Transverse colon (tissue), 4 donors: ENCODE measurements around the gene KLRK1. TPM values are rescaled to one million over a fixed set of nuclear protein-coding genes. Genes with fewer than 3 reads are reported as not detected.
"Not testable (repeated sequence)": the region's sequence is repeated elsewhere in the genome, so short reads cannot be mapped to it uniquely, and the experiment has no call there.

ENCODE experiments used
- DNase-seq: peaks from one replicate; pipeline ENCODE4 v3.0.0-alpha.2; 2019
- H3K27ac ChIP-seq, 4 donors: fragments of 200-600 bp; sonication (generic); 2 replicates each; pipeline ENCODE4 v1.5.1; 2016 to 2018; ENCODE audit warnings: inconsistent platforms in 4 of 4
- H3K27me3 ChIP-seq: fragments of 200-600 bp; sonication (generic); 2 replicates; pipeline ENCODE4 v1.5.1; 2017; ENCODE audit warnings: inconsistent platforms
- H3K36me3 ChIP-seq, 4 donors: fragments of 200-600 bp; sonication (generic); 2 replicates each; pipeline ENCODE4 v1.5.1; 2017 to 2019; ENCODE audit warnings: inconsistent platforms in 4 of 4
- H3K4me1 ChIP-seq, 4 donors: fragments of 200-600 bp; sonication (generic); 2 replicates each; pipeline ENCODE4 v1.5.1; 2017 to 2020; ENCODE audit warnings: inconsistent platforms in 4 of 4
- H3K4me3 ChIP-seq, 4 donors: fragments of 200-600 bp; sonication (generic); 1 replicate in 1 of 4; 2 replicates in 3 of 4; pipeline versions ENCODE4 v1.5.1 to v1.6.1; 2017 to 2019; ENCODE audit warnings: inconsistent platforms in 4 of 4
- H3K9me3 ChIP-seq, 2 donors: fragments of 200-600 bp; sonication (generic); 2 replicates each; pipeline ENCODE4 v1.5.1; 2017 to 2019; ENCODE audit warnings: inconsistent platforms in 2 of 2
- CTCF ChIP-seq, 5 experiments: fragments of 200-600 bp in 3 of 5; fragments of 450-650 bp in 2 of 5; sonication (generic) in 3 of 5; IDR thresholded peaks; 1 replicate in 2 of 5; 2 replicates in 3 of 5; pipeline ENCODE4 v1.5.1; 2016 to 2017; ENCODE audit warnings: antibody characterized with exemption in 5 of 5, inconsistent platforms in 3 of 5, mild to moderate bottlenecking in 2 of 5, moderate library complexity in 1 of 5
- EP300 ChIP-seq: sonication (generic); formaldehyde crosslinking; IDR thresholded peaks from one replicate; pipeline ENCODE4 v1.6.1; 2017; ENCODE audit warnings: antibody characterized with exemption, low read depth
- POLR2A ChIP-seq: fragments of 450-650 bp; IDR thresholded peaks from one replicate; pipeline ENCODE4 v1.6.1; 2016; ENCODE audit warnings: antibody characterized with exemption, mild to moderate bottlenecking, moderate library complexity
- POLR2AphosphoS5 ChIP-seq, 3 donors: sonication (generic); formaldehyde crosslinking; IDR thresholded peaks; one replicate each; pipeline ENCODE4 v1.6.1; 2016; ENCODE audit warnings: antibody characterized with exemption in 3 of 3
- WGBS, 2 donors: methylation state at CpG; one replicate each; pipeline ENCODE4 v1.1.5; 2018; ENCODE audit warnings: low coverage in 1 of 2; 5-methylcytosine and 5-hydroxymethylcytosine counted together
- in situ Hi-C, 4 donors: fragments of 200-750 bp; cut with MboI; loops; one replicate each; pipeline versions ENCODE4 v1.15.0 to v1.15.1; 2017; ENCODE audit warnings: low sequenced_read_pairs in 3 of 4, low pct_ligation_motif_present in 1 of 4, low pct_unique_long_range_greater_than_20kb in 1 of 4
- intact Hi-C: fragments of 100-400 bp; cut with DNase I; formaldehyde crosslinking; loops from one replicate; pipeline ENCODE4 v1.15.1; 2023; ENCODE audit warnings: low total_unique reads
- total RNA-seq, 4 donors: library from RNA; depleted of rRNA; stranded (reverse); fragments of >200 nt; gene quantifications; one replicate each; pipeline ENCODE4 v1.1.0, GENCODE V29; 2016

Gene KLRK1
- total RNA-seq, 4 donors from 2014 or later, result 4.9 to 5.4 (median 5.0) TPM; not detected in 1

- intact Hi-C loops, result no loop called here
- no peak for TF ChIP-seq EP300
- no peak for TF ChIP-seq POLR2A
- TF ChIP-seq POLR2AphosphoS5 (IDR thresholded peaks at IDR 0.05), result no peak
- no peak for TF ChIP-seq CTCF (IDR thresholded peaks at IDR 0.05)
- Histone ChIP-seq H3K36me3 (no peaks in the 10 kb centered on the region), H3K4me1 (peaks cover 0 to 21% (median 8%) of the 10 kb centered on the region in 4 donors), H3K4me3 (no peak overlapping the region), H3K27ac (no peak overlapping the region), H3K27me3 (no peaks in the 10 kb centered on the region), H3K9me3 (no peaks in the 10 kb centered on the region)
- in situ Hi-C loops, result no loop called here
- no peak for DNase-seq
These were observed 11.0 kb upstream of the KLRK1 start for GRCh38 chr12:10400829-10401228.

- no peak for TF ChIP-seq EP300
- no peak for TF ChIP-seq POLR2AphosphoS5 (IDR thresholded peaks at IDR 0.05)
- TF ChIP-seq CTCF (IDR thresholded peaks at IDR 0.05), result no peak
- no peak for TF ChIP-seq POLR2A
- intact Hi-C loops (no loop called here), in situ Hi-C loops (no loop called here)
- H3K36me3 ChIP-seq, result no peaks in the 10 kb centered on the region
- DNase-seq, result no peak
- no peaks in the 10 kb centered on the region for H3K27me3 ChIP-seq
- peaks cover 0 to 30% (median 8%) of the 10 kb centered on the region in 4 donors for H3K4me1 ChIP-seq
- H3K9me3 ChIP-seq, result no peaks in the 10 kb centered on the region
- no peak overlapping the region for H3K4me3 ChIP-seq
- 87 to 93% methylated on average over 2 of the region's 2 CpGs for WGBS, 2 donors
- no peak overlapping the region for H3K27ac ChIP-seq
These were observed 8.3 kb upstream of the KLRK1 start for GRCh38 chr12:10398168-10398567.

GRCh38 chr12:10397296-10397695, 7.5 kb upstream of the KLRK1 start:
- Histone ChIP-seq H3K27ac (peak overlapping the region in 2 of 4 donors; percentile 67 to 77), H3K9me3 (no peaks in the 10 kb centered on the region), H3K4me1 (peaks cover under 1 to 34% (median 9%) of the 10 kb centered on the region in 4 donors), H3K27me3 (no peaks in the 10 kb centered on the region), H3K36me3 (no peaks in the 10 kb centered on the region), H3K4me3 (no peak overlapping the region)
- WGBS, 2 donors, result 25 to 46% methylated on average over 2 of the region's 2 CpGs
- intact Hi-C loops (no loop called here), in situ Hi-C loops (no loop called here)
- TF ChIP-seq CTCF (IDR thresholded peaks at IDR 0.05) (no peak), EP300 (no peak), POLR2A (no peak), POLR2AphosphoS5 (IDR thresholded peaks at IDR 0.05) (no peak)
- no peak for DNase-seq

DNA sequence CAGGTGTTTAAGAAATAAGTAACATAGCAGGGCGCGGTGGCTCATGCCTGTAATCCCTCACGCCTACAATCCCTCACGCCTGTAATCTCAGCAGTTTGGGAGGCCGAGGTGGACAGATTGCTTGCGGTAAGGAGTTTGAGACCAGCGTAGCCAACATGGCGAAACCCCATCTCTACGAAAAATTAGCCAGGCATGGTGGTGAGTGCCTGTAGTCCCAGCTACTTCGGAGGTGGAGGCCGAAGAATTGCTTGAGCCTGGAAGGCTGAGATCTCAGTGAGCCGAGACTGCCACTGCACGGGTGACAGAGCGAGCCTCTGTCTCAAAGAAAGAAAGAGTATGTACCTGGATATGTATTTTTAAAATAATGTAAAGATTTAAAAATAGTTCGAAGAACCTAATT, 6.3 kb upstream of the KLRK1 start:
- H3K4me1 ChIP-seq, result peaks cover 4 to 40% (median 11%) of the 10 kb centered on the region in 4 donors
- H3K36me3 ChIP-seq, DNase-seq, in situ Hi-C loops, intact Hi-C loops, H3K9me3 ChIP-seq, H3K27me3 ChIP-seq, H3K4me3 ChIP-seq: not testable (repeated sequence)
- 75 to 81% methylated on average over 15 of the region's 15 CpGs for WGBS, 2 donors
- peak overlapping the region; percentile 67 to 77 (median 71) for H3K27ac ChIP-seq

DNA sequence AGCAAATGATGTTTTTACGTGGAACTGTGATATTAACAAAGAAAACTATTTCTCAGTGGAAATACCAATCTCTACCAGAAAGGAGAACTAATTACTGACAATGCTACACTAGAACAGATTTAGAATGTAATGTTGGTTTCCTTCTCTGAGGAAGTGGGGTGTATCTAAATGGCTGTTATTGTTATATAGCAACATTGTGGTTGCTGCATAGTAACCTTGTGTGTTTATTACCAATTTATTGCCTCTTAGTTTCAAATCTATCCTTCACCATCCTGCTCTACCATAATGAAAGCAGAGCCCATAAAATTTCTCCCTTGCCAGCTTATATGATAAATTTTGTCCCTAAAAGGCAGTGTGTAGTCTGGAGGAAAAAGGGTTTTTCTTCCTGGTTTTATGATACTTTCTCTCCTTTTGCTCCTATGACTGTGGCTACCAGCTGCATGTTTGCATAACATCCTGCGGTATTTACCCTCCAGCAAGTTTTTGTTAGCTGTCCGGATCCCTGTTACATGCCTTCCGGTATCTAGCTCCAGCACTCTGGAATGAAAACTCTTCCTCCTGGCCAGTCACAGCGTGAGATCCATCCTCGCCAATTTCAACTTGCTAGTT, 5.7 kb upstream of the KLRK1 start:
- peak overlapping the region in 1 of 4 donors; percentile 11 for H3K4me3 ChIP-seq
- TF ChIP-seq POLR2AphosphoS5 (IDR thresholded peaks at IDR 0.05) (no peak), CTCF (IDR thresholded peaks at IDR 0.05) (no peak), EP300 (no peak), POLR2A (peak; percentile 13)
- in situ Hi-C loops (no loop called here), intact Hi-C loops (no loop called here)
- H3K27ac ChIP-seq, result peak overlapping the region; percentile 67 to 77 (median 71)
- 17 to 25% methylated on average over 3 to 6 of the region's 6 CpGs for WGBS, 2 donors
- H3K36me3 ChIP-seq, result no peaks in the 10 kb centered on the region
- no peaks in the 10 kb centered on the region for H3K27me3 ChIP-seq
- peak; percentile 40 for DNase-seq
- H3K4me1 ChIP-seq, result peaks cover 4 to 40% (median 11%) of the 10 kb centered on the region in 4 donors
- no peaks in the 10 kb centered on the region for H3K9me3 ChIP-seq

DNA sequence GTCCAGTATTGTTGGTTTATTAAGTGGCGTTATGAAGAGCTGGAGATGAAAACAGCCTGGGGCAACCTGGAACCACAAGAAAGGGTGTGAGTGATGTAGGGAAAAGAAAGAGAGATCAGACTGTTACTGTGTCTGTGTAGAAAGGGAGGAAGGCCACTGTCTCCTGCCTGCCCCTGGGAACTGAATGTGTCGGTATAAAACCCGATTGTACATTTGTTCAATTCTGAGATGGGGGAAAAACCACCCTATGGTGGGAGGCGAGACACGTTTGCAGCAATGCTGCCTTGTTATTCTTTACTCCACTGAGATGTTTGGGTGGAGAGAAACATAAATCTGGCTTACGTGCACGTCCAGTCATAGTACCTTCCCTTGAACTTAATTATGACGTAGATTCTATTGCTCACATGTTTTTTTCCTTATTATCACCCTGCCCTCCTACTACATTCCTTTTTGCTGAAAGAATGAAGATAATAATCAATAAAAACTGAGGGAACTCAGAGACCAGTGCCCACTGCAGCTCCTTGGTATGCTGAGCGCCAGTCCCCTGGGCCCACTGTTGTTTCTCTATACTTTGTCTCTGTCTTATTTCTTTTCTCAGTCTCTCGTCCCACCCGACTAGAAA, 4.8 kb upstream of the KLRK1 start:
- H3K9me3 ChIP-seq, intact Hi-C loops, DNase-seq, H3K36me3 ChIP-seq, H3K27me3 ChIP-seq, in situ Hi-C loops, H3K4me3 ChIP-seq: not testable (repeated sequence)
- whole genome bisulfite sequencing, 2 donors, result 81 to 84% methylated on average over 6 to 11 of the region's 11 CpGs
- Histone ChIP-seq H3K27ac (peak overlapping the region; percentile 67 to 77 (median 71)), H3K4me1 (peaks cover 4 to 40% (median 11%) of the 10 kb centered on the region in 4 donors)
